Skeletal muscle tissue (tissue), 4 donors: ENCODE measurements around the gene LSM12. TPM values are rescaled to one million over a fixed set of nuclear protein-coding genes. Genes with fewer than 3 reads are reported as not detected.
A peak's percentile ranks its signal among the peaks of the same experiment; 100 is the strongest.
"Not testable (repeated sequence)": the region's sequence is repeated elsewhere in the genome, so short reads cannot be mapped to it uniquely, and the experiment has no call there.

ENCODE experiments used
- H3K27ac ChIP-seq: one replicate; pipeline ENCODE4 v1.7.0; 2013; ENCODE audit warnings: mild to moderate bottlenecking, low read depth, low read length, inconsistent platforms
- H3K27me3 ChIP-seq, 3 donors: one replicate each; pipeline ENCODE4 v1.7.0; 2013; ENCODE audit warnings: low read length in 3 of 3; ENCODE audit not compliant: control insufficient read depth in 3 of 3, insufficient read depth in 3 of 3
- H3K36me3 ChIP-seq, 3 donors: one replicate each; pipeline ENCODE4 v1.7.0; 2013; ENCODE audit warnings: low read length in 3 of 3; ENCODE audit not compliant: control insufficient read depth in 3 of 3, insufficient read depth in 3 of 3
- H3K4me1 ChIP-seq, 3 donors: one replicate each; pipeline ENCODE4 v1.7.0; 2013; ENCODE audit warnings: low read length in 3 of 3, mild to moderate bottlenecking in 3 of 3; ENCODE audit not compliant: control insufficient read depth in 3 of 3, insufficient read depth in 3 of 3
- H3K4me3 ChIP-seq, 3 donors: one replicate each; pipeline ENCODE4 v1.7.0; 2013; ENCODE audit warnings: low read length in 3 of 3
- H3K9ac ChIP-seq, 3 donors: one replicate each; pipeline ENCODE4 v1.7.0; 2013; ENCODE audit warnings: low read length in 3 of 3, mild to moderate bottlenecking in 3 of 3, moderate library complexity in 2 of 3, low read depth in 1 of 3
- H3K9me3 ChIP-seq, 3 donors: one replicate each; pipeline ENCODE4 v1.7.0; 2013; ENCODE audit warnings: low read length in 3 of 3; ENCODE audit not compliant: control insufficient read depth in 3 of 3
- total RNA-seq: library from RNA; depleted of rRNA; stranded (reverse); fragments of >200 nt; gene quantifications from one replicate; pipeline ENCODE4 v1.2.3, GENCODE V29; 2014
- donor health status: Osteomylitis.

Gene LSM12
- total RNA-seq, 1 donor from 2014 or later = 13.6 TPM

- Histone ChIP-seq H3K4me1 (peaks cover 22 to 25% (median 23%) of the 10 kb centered on the region in 3 donors), H3K4me3 (no peak overlapping the region), H3K9me3 (no peaks in the 10 kb centered on the region), H3K27ac (no peak overlapping the region), H3K36me3 (no peaks in the 10 kb centered on the region), H3K9ac (no peak overlapping the region), H3K27me3 (peaks cover 31 to 53% (median 32%) of the 10 kb centered on the region in 3 donors)
Observed at GRCh38 chr17:44002141-44002848, 64.2 kb downstream of the LSM12 start.

DNA sequence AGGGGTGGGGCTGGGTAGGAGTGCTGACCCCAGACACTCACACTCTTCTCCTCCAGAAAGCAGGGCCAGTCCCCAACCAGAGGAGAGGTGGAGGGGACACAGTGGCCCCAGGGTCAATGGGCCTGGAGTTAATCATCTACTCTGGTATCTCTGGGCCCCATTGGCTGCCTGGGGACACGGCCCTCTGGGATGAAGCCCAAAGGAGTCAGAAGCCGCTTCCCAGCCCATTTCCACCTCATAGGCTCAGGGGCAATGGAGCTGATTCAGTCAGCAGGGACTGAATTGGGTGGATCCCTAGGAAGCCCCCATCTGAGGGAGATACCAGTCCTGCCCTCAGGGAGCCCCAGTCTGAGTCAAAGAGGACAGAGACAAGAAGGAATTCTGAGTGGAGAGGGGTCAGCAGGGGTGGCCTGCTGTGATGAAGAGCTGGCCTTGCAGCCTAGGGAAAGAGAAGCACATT, 65.0 kb downstream of the LSM12 start:
- Histone ChIP-seq H3K9me3 (no peaks in the 10 kb centered on the region), H3K36me3 (no peaks in the 10 kb centered on the region), H3K9ac (no peak overlapping the region), H3K4me1 (peaks cover 16 to 19% (median 17%) of the 10 kb centered on the region in 3 donors), H3K4me3 (no peak overlapping the region), H3K27ac (no peak overlapping the region), H3K27me3 (peaks cover 29 to 48% (median 33%) of the 10 kb centered on the region in 3 donors)

DNA sequence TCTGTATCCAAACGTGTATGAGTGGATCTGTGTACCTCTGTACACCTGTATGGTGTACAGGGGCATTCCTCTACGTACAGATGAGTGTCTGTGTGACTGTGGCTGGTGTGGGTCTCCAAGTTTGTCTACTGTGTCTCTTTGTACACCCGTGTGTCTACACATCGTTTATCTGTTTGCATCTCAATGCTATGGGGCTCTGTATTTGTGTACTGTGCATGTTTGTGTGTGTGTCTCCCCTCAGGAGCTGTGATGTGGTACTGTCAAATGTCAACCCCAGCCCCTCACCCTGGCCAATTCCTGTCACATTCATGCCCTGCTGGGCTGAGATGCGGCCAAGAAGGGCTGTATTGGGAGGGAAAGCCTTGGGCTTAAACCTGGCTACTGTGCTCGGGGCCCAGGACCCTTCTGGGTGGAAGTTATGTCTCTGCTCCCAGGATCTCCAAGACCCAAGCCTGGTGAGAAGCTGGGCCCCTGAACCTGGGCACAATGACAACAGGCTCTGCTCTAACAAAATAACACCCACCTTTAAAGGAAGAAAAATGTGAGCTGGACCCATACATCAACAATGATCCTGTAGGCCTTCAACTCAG, 65.5 kb downstream of the LSM12 start:
- Histone ChIP-seq H3K27ac (no peak overlapping the region), H3K27me3 (peaks cover 28 to 48% (median 32%) of the 10 kb centered on the region in 3 donors), H3K36me3 (no peaks in the 10 kb centered on the region)

DNA sequence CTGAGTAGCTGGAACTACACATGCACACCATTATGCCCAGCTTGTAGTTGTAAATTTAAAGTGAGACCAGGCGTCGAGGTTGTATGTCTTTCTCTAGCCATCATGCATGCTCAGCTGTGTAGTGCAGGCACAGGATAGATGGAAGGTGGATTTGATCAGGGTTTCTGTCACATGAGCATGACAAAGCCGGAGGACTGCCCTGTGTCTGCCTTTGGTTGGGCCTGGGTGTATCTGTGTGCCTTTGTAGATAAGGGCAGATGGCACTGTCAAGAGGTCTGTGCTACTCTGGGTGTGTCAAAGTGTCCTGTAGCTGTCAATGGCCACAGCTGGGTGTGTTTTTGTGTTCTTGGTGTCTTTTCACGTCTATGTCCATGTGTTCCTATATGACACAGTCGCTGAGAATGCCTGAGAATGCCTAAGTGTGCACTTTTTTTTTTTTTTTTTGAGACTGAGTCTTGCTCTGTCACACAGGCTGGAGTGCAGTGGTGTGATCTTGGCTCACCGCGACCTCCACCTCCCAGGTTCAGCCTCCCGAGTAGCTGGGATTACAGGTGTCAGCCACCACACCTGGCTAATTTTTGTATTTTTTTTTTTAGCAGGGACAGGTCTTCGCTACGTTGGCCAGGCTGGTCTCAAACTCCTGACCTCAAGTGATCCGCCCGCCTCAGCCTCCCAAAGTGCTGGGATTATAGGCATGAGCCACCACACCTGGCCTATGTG, 66.2 kb downstream of the LSM12 start:
- Histone ChIP-seq H3K4me1 (peaks cover 5 to 7% (median 5%) of the 10 kb centered on the region in 3 donors), H3K9ac (no peak overlapping the region), H3K9me3 (no peaks in the 10 kb centered on the region), H3K27ac (no peak overlapping the region), H3K27me3 (peaks cover 23 to 44% (median 28%) of the 10 kb centered on the region in 3 donors), H3K4me3 (no peak overlapping the region), H3K36me3 (no peaks in the 10 kb centered on the region)

More for the DNA sequence above, 65.5 kb downstream of the LSM12 start:
- no peak overlapping the region for H3K4me3 ChIP-seq
- peaks cover 11 to 14% (median 12%) of the 10 kb centered on the region in 3 donors for H3K4me1 ChIP-seq
- no peak overlapping the region for H3K9ac ChIP-seq
- no peaks in the 10 kb centered on the region for H3K9me3 ChIP-seq

- Histone ChIP-seq H3K4me1 (peaks cover 3 to 9% (median 8%) of the 10 kb centered on the region in 3 donors), H3K9ac (no peak overlapping the region), H3K36me3 (no peaks in the 10 kb centered on the region), H3K27ac (no peak overlapping the region), H3K27me3 (peaks cover 16 to 41% (median 27%) of the 10 kb centered on the region in 3 donors), H3K9me3 (no peaks in the 10 kb centered on the region), H3K4me3 (no peak overlapping the region)
Observed at GRCh38 chr17:43999024-43999423, 67.4 kb downstream of the LSM12 start.

DNA sequence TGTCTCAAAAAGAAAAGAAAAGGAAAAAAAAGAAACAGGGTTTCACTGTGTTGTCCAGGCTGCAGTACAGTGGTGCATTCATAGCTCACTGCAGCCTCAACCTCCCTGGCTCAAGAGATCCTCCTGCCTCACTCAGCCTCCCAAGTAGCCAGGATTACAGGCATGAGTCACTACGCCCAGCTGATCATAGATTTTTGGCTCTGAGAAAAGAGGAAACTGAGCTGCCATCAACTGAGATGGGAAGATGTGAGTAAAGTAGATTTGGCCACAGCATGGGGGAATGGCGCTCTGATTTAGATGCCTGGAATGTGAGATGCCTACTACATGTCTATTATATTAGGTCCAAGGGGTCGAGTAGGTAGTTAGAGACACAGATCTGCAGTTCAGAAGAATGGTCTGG, 67.9 kb downstream of the LSM12 start:
- Histone ChIP-seq H3K4me3 (no peak overlapping the region), H3K27me3 (peaks cover 16 to 38% (median 27%) of the 10 kb centered on the region in 3 donors), H3K4me1 (peaks cover 3 to 9% (median 8%) of the 10 kb centered on the region in 3 donors), H3K27ac (no peak overlapping the region), H3K9me3 (no peaks in the 10 kb centered on the region), H3K36me3 (no peaks in the 10 kb centered on the region), H3K9ac (no peak overlapping the region)

GRCh38 chr17:43997180-43997579, 69.3 kb downstream of the LSM12 start:
- not testable (repeated sequence) for H3K4me1 ChIP-seq, H3K36me3 ChIP-seq
- peaks cover 12 to 30% (median 21%) of the 10 kb centered on the region in 3 donors for H3K27me3 ChIP-seq

GRCh38 chr17:43995150-43995471, 71.4 kb downstream of the LSM12 start:
- no peak overlapping the region for H3K4me3 ChIP-seq
- no peak overlapping the region for H3K27ac ChIP-seq
- no peaks in the 10 kb centered on the region for H3K9me3 ChIP-seq
- peaks cover 11 to 19% (median 18%) of the 10 kb centered on the region in 3 donors for H3K27me3 ChIP-seq
- H3K4me1 ChIP-seq = peaks cover 3 to 9% (median 8%) of the 10 kb centered on the region in 3 donors
- no peaks in the 10 kb centered on the region for H3K36me3 ChIP-seq
- H3K9ac ChIP-seq = no peak overlapping the region

More at GRCh38 chr17:43997180-43997579, 69.3 kb downstream of the LSM12 start:
- H3K27ac ChIP-seq, H3K9me3 ChIP-seq, H3K9ac ChIP-seq, H3K4me3 ChIP-seq: not testable (repeated sequence)

GRCh38 chr17:43994272-43995149, 72.0 kb downstream of the LSM12 start:
- peaks cover 3 to 9% (median 8%) of the 10 kb centered on the region in 3 donors for H3K4me1 ChIP-seq
- H3K9me3 ChIP-seq = no peaks in the 10 kb centered on the region
- no peak overlapping the region for H3K4me3 ChIP-seq
- peaks cover 11 to 19% (median 18%) of the 10 kb centered on the region in 3 donors for H3K27me3 ChIP-seq
- no peaks in the 10 kb centered on the region for H3K36me3 ChIP-seq
- H3K27ac ChIP-seq = no peak overlapping the region
- peak overlapping the region in 1 of 3 donors; percentile 62 for H3K9ac ChIP-seq
